Fibroblast of pulmonary artery (primary cell): ENCODE data around the gene SEC22C.

ENCODE experiments used
- DNase-seq: peaks from one replicate; pipeline ENCODE4 v3.0.0-alpha.2; 2010; ENCODE audit warnings: low read depth
- H3K4me3 ChIP-seq: replicated peaks from 2 replicates; pipeline ENCODE4 v1.5.1; 2011; ENCODE audit warnings: low read depth, mild to moderate bottlenecking, control low read depth, low read length, moderate library complexity
- CTCF ChIP-seq: IDR thresholded peaks from 2 replicates; pipeline ENCODE4 v1.5.1; 2011; ENCODE audit warnings: mild to moderate bottlenecking, control low read depth, low read length, inconsistent platforms; ENCODE audit errors: missing control alignments

SEC22C gene

GRCh38 chr3:42547401-42547945 lies 34.3 kb downstream of the SEC22C start:
- H3K4me3 ChIP-seq: no peak overlapping the region
- peak; percentile 67 for DNase-seq
- TF ChIP-seq CTCF: peak; percentile 98

GRCh38 chr3:42546691-42547213 lies 35.0 kb downstream of the SEC22C start:
- DNase-seq: no peak
- no peak for TF ChIP-seq CTCF
- H3K4me3 ChIP-seq: no peak overlapping the region

- no peak for TF ChIP-seq CTCF
- H3K4me3 ChIP-seq: no peak overlapping the region
- DNase-seq: no peak
Observed at GRCh38 chr3:42545284-42545900, 36.4 kb downstream of the SEC22C start.

GRCh38 chr3:42544492-42545283 lies 37.1 kb downstream of the SEC22C start:
- peak; percentile 14 for DNase-seq
- H3K4me3 ChIP-seq: no peak overlapping the region
- peak; percentile 28 for TF ChIP-seq CTCF

GRCh38 chr3:42541079-42541478 lies 40.7 kb downstream of the SEC22C start:
- DNase-seq: no peak
- no peak for TF ChIP-seq CTCF
- no peak overlapping the region for H3K4me3 ChIP-seq

GRCh38 chr3:42539871-42540714 lies 41.7 kb downstream of the SEC22C start:
- peak; percentile 40 for DNase-seq
- no peak overlapping the region for H3K4me3 ChIP-seq
- peak; percentile 69 for TF ChIP-seq CTCF
